GM06990 (cell line): ENCODE results near the gene ARID1B.
A peak's percentile ranks its signal among the peaks of the same experiment; 100 is the strongest.

Source experiments
- DNase-seq: peaks from one replicate; pipeline ENCODE4 v3.0.0-alpha.2; 2011; ENCODE audit not compliant: insufficient read length; ENCODE audit errors: extremely low read depth
- H3K27me3 ChIP-seq: replicated peaks from 2 replicates; pipeline ENCODE4 v1.6.0; 2011; ENCODE audit warnings: low read length; ENCODE audit not compliant: control insufficient read depth, insufficient read depth
- H3K36me3 ChIP-seq: 2 replicates; pipeline ENCODE4 v1.5.1; 2011; ENCODE audit warnings: low read length; ENCODE audit not compliant: control insufficient read depth, insufficient read depth
- H3K4me3 ChIP-seq: replicated peaks from 2 replicates; pipeline ENCODE4 v1.5.1; 2011; ENCODE audit warnings: low read depth, mild to moderate bottlenecking, control low read depth, low read length
- CTCF ChIP-seq: IDR thresholded peaks from 2 replicates; pipeline ENCODE4 v1.5.1; 2011; ENCODE audit warnings: low read length, control low read depth, mild to moderate bottlenecking, inconsistent platforms; ENCODE audit not compliant: insufficient read depth, poor library complexity, severe bottlenecking

Gene ARID1B

GRCh38 chr6:156774863-156775405 is 2.2 kb upstream of the ARID1B start:
- TF ChIP-seq CTCF = no peak
- no peaks in the 10 kb centered on the region for H3K27me3 ChIP-seq
- no peaks in the 10 kb centered on the region for H3K36me3 ChIP-seq
- H3K4me3 ChIP-seq = no peak overlapping the region
- DNase-seq = no peak

- Histone ChIP-seq H3K36me3 (no peaks in the 10 kb centered on the region), H3K4me3 (no peak overlapping the region), H3K27me3 (no peaks in the 10 kb centered on the region)
- DNase-seq = no peak
- TF ChIP-seq CTCF = no peak
Measured at GRCh38 chr6:156775717-156776116, 1.5 kb upstream of the ARID1B start.

GRCh38 chr6:156776470-156776839 is 723 bp upstream of the ARID1B start:
- H3K4me3 ChIP-seq = peak overlapping the region; percentile 73
- peak; percentile 25 for TF ChIP-seq CTCF
- no peaks in the 10 kb centered on the region for H3K27me3 ChIP-seq
- DNase-seq = no peak
- no peaks in the 10 kb centered on the region for H3K36me3 ChIP-seq

GRCh38 chr6:156777577-156778453 is 637 bp downstream of the ARID1B start:
- Histone ChIP-seq H3K4me3 (peak overlapping the region; percentile 74), H3K36me3 (no peaks in the 10 kb centered on the region), H3K27me3 (no peaks in the 10 kb centered on the region)
- TF ChIP-seq CTCF = no peak
- peak; percentile 82 for DNase-seq

- no peaks in the 10 kb centered on the region for H3K36me3 ChIP-seq
- H3K27me3 ChIP-seq = no peaks in the 10 kb centered on the region
- H3K4me3 ChIP-seq = peak overlapping the region; percentile 74
- TF ChIP-seq CTCF = no peak
- DNase-seq = peak; percentile 65
Measured at GRCh38 chr6:156778454-156779205, 1.5 kb downstream of the ARID1B start.
